Right forelimb (tissue), 1 donor: ENCODE measurements around the gene FAM240A.

Source experiments
- DNase-seq: peaks from one replicate; pipeline ENCODE4 v3.0.0-alpha.2; 2018

Gene FAM240A

GRCh38 chr3:46664188-46664970 is 52.1 kb downstream of the FAM240A start:
- DNase-seq, result no peak

GRCh38 chr3:46664971-46665762 is 52.8 kb downstream of the FAM240A start:
- DNase-seq, result peak; percentile 28

GRCh38 chr3:46665763-46666452 is 53.6 kb downstream of the FAM240A start:
- DNase-seq, result peak; percentile 37

GRCh38 chr3:46666453-46666845 is 54.1 kb downstream of the FAM240A start:
- DNase-seq, result peak; percentile 33

- peak; percentile 24 for DNase-seq
Measured at GRCh38 chr3:46667061-46667621, 54.8 kb downstream of the FAM240A start.

- no peak for DNase-seq
Measured at GRCh38 chr3:46667657-46668056, 55.3 kb downstream of the FAM240A start.

GRCh38 chr3:46668116-46668515 is 55.8 kb downstream of the FAM240A start:
- DNase-seq, result peak; percentile 39

- peak; percentile 38 for DNase-seq
Measured at GRCh38 chr3:46668591-46668990, 56.3 kb downstream of the FAM240A start.

GRCh38 chr3:46669191-46669999 is 57.1 kb downstream of the FAM240A start:
- peak; percentile 32 for DNase-seq

- peak; percentile 32 for DNase-seq
Measured at GRCh38 chr3:46670000-46670890, 57.9 kb downstream of the FAM240A start.

GRCh38 chr3:46670891-46671427 is 58.6 kb downstream of the FAM240A start:
- DNase-seq, result peak; percentile 22

GRCh38 chr3:46671541-46672348 is 59.4 kb downstream of the FAM240A start:
- peak; percentile 19 for DNase-seq

GRCh38 chr3:46672349-46672695 is 60.0 kb downstream of the FAM240A start:
- DNase-seq, result no peak

GRCh38 chr3:46673151-46674030 is 61.1 kb downstream of the FAM240A start:
- DNase-seq, result peak; percentile 13

- DNase-seq, result peak; percentile 27
Measured at GRCh38 chr3:46674031-46674845, 61.9 kb downstream of the FAM240A start.

GRCh38 chr3:46675426-46675825 is 63.1 kb downstream of the FAM240A start:
- DNase-seq, result peak; percentile 35
